Astrocyte (in vitro differentiated cells and primary cell): ENCODE measurements around the gene CSF1R.

Source experiments
- CTCF ChIP-seq: IDR thresholded peaks from 2 replicates; pipeline ENCODE4 v1.5.1; 2011; ENCODE audit warnings: low read depth, mild to moderate bottlenecking, inconsistent platforms, low read length, moderate library complexity; ENCODE audit not compliant: insufficient read depth
- EZH2 ChIP-seq: IDR thresholded peaks from 2 replicates; pipeline ENCODE4 v1.6.1; 2012; ENCODE audit warnings: mild to moderate bottlenecking, low read length, inconsistent platforms; ENCODE audit not compliant: insufficient read depth

- TF ChIP-seq CTCF (no peak), EZH2 (no peak)
These were observed 63.2 kb downstream of the CSF1R start for GRCh38 chr5:150023136-150023535.
